Liver (tissue), 3 donors: ENCODE results near the gene TUBA4B.

ENCODE experiments used
- ATF3 ChIP-seq: IDR thresholded peaks from 2 replicates; pipeline ENCODE4 v1.6.1; 2016; ENCODE audit warnings: antibody characterized with exemption
- CTCF ChIP-seq: fragments of 150-350 bp; IDR thresholded peaks from 2 replicates; pipeline ENCODE4 v1.5.1; 2017; ENCODE audit warnings: improper control_type of control experiment, low read depth, low read length; ENCODE audit not compliant: missing input control
- GABPA ChIP-seq, 2 donors: IDR thresholded peaks in 1 of 2; conservative IDR thresholded peaks in 1 of 2; 2 replicates each; pipeline ENCODE4 v1.6.1; 2016; ENCODE audit warnings: antibody characterized with exemption in 2 of 2, mild to moderate bottlenecking in 1 of 2, moderate library complexity in 1 of 2
- JUND ChIP-seq, 2 donors: IDR thresholded peaks; 2 replicates each; pipeline ENCODE4 v1.6.1; 2016; ENCODE audit warnings: antibody characterized with exemption in 2 of 2
- MAX ChIP-seq: IDR thresholded peaks from 2 replicates; pipeline ENCODE4 v1.6.1; 2016; ENCODE audit warnings: antibody characterized with exemption
- NR2F2 ChIP-seq: IDR thresholded peaks from 2 replicates; pipeline ENCODE4 v1.6.1; 2016; ENCODE audit warnings: antibody characterized with exemption
- TAF1 ChIP-seq: conservative IDR thresholded peaks from 2 replicates; pipeline ENCODE4 v1.6.1; 2016; ENCODE audit warnings: antibody characterized with exemption, mild to moderate bottlenecking
- YY1 ChIP-seq: IDR thresholded peaks from 2 replicates; pipeline ENCODE4 v1.6.1; 2016; ENCODE audit warnings: antibody characterized with exemption, mild to moderate bottlenecking
- ZBTB33 ChIP-seq: IDR thresholded peaks from 2 replicates; pipeline ENCODE4 v1.6.1; 2016; ENCODE audit warnings: antibody characterized with exemption
- donor health status: healthy.
- donor health status: healthy.

- TF ChIP-seq CTCF, result no peak
- TF ChIP-seq GABPA (IDR thresholded peaks at IDR 0.05 in 1 of 2, conservative IDR thresholded peaks at IDR 0.05 in 1 of 2), result no peak
- TF ChIP-seq TAF1, result no peak
- TF ChIP-seq YY1, result no peak
- no peak for TF ChIP-seq ATF3
- TF ChIP-seq JUND (IDR thresholded peaks at IDR 0.05), result no peak
- TF ChIP-seq ZBTB33, result no peak
- TF ChIP-seq MAX, result no peak
- no peak for TF ChIP-seq NR2F2
These were observed 32.3 kb downstream of the TUBA4B start for GRCh38 chr2:219285373-219285735.
